Vagina (tissue), 2 donors: ENCODE results near the gene SCUBE1. TPM values are rescaled to one million over a fixed set of nuclear protein-coding genes. Genes with fewer than 3 reads are reported as not detected.

ENCODE experiments used
- DNase-seq, 2 donors: peaks; one replicate each; pipeline ENCODE4 v3.0.0-alpha.2; 2017; ENCODE audit errors: extremely low spot score in 2 of 2
- H3K27ac ChIP-seq: fragments of 200-600 bp; sonication (generic); one replicate; pipeline ENCODE4 v1.5.1; 2019
- H3K27me3 ChIP-seq: fragments of 200-600 bp; sonication (generic); one replicate; pipeline ENCODE4 v1.5.1; 2019
- H3K36me3 ChIP-seq, 2 donors: fragments of 200-600 bp; sonication (generic); one replicate each; pipeline ENCODE4 v1.5.1; 2017 to 2019
- H3K4me1 ChIP-seq: fragments of 200-600 bp; sonication (generic); one replicate; pipeline ENCODE4 v1.5.1; 2019
- H3K4me3 ChIP-seq, 2 donors: fragments of 200-600 bp; sonication (generic); 1 replicate in 1 of 2; 2 replicates in 1 of 2; pipeline ENCODE4 v1.5.1; 2016 to 2019
- H3K9me3 ChIP-seq: fragments of 200-600 bp; sonication (generic); one replicate; pipeline ENCODE4 v1.5.1; 2019
- CTCF ChIP-seq, 3 experiments: fragments of 450-650 bp in 2 of 3; fragments of 200-600 bp in 1 of 3; sonication (generic) in 1 of 3; IDR thresholded peaks; one replicate each; pipeline ENCODE4 v1.5.1; 2017 to 2019; ENCODE audit warnings: antibody characterized with exemption in 3 of 3, mild to moderate bottlenecking in 2 of 3, moderate library complexity in 2 of 3
- POLR2A ChIP-seq, 2 donors: fragments of 450-650 bp; IDR thresholded peaks; one replicate each; pipeline ENCODE4 v1.6.1; 2017; ENCODE audit warnings: antibody characterized with exemption in 2 of 2, mild to moderate bottlenecking in 2 of 2, moderate library complexity in 2 of 2
- POLR2AphosphoS5 ChIP-seq, 2 donors: sonication (generic); formaldehyde crosslinking; IDR thresholded peaks; one replicate each; pipeline ENCODE4 v1.9.0; 2017; ENCODE audit warnings: antibody characterized with exemption in 2 of 2, mild to moderate bottlenecking in 2 of 2, low read depth in 1 of 2; ENCODE audit not compliant: insufficient read depth in 1 of 2
- intact Hi-C: fragments of 100-400 bp; cut with DNase I; formaldehyde crosslinking; loops from one replicate; pipeline ENCODE4 v1.15.1; 2023
- total RNA-seq: library from RNA; depleted of rRNA; stranded (reverse); fragments of >200 nt; gene quantifications from one replicate; pipeline ENCODE4 v1.2.3, GENCODE V29; 2016

Gene SCUBE1
- total RNA-seq, 1 donor from 2014 or later: 6.9 TPM

- DNase-seq: no peak
- no peaks in the 10 kb centered on the region for H3K36me3 ChIP-seq
- no peaks in the 10 kb centered on the region for H3K27me3 ChIP-seq
- peaks cover 48% of the 10 kb centered on the region for H3K4me1 ChIP-seq
- intact Hi-C loops: no loop called here
- no peak for TF ChIP-seq POLR2A (IDR thresholded peaks at IDR 0.05)
- no peak for TF ChIP-seq POLR2AphosphoS5 (IDR thresholded peaks at IDR 0.05; ENCODE audit: insufficient read depth in 1 of 2, low read depth in 1 of 2)
- TF ChIP-seq CTCF (IDR thresholded peaks at IDR 0.05): no peak
- no peak overlapping the region for H3K27ac ChIP-seq
- peak overlapping the region in 1 of 2 donors; percentile 43 for H3K4me3 ChIP-seq
- H3K9me3 ChIP-seq: no peaks in the 10 kb centered on the region
These were observed 53.0 kb downstream of the SCUBE1 start for GRCh38 chr22:43289976-43290721.

GRCh38 chr22:43289531-43289963 is 53.6 kb downstream of the SCUBE1 start:
- Histone ChIP-seq H3K27ac (no peak overlapping the region), H3K9me3 (no peaks in the 10 kb centered on the region), H3K36me3 (no peaks in the 10 kb centered on the region), H3K4me1 (peaks cover 42% of the 10 kb centered on the region), H3K4me3 (peak overlapping the region; percentile 0 to 43), H3K27me3 (no peaks in the 10 kb centered on the region)
- TF ChIP-seq POLR2A (IDR thresholded peaks at IDR 0.05) (no peak), CTCF (IDR thresholded peaks at IDR 0.05) (no peak), POLR2AphosphoS5 (IDR thresholded peaks at IDR 0.05; ENCODE audit: insufficient read depth in 1 of 2, low read depth in 1 of 2) (no peak)
- intact Hi-C loops: no loop called here
- DNase-seq: no peak

- no peak for TF ChIP-seq POLR2A (IDR thresholded peaks at IDR 0.05)
- no peaks in the 10 kb centered on the region for H3K27me3 ChIP-seq
- intact Hi-C loops: no loop called here
- H3K9me3 ChIP-seq: no peaks in the 10 kb centered on the region
- DNase-seq: no peak
- H3K4me1 ChIP-seq: peaks cover 38% of the 10 kb centered on the region
- peak overlapping the region in 1 of 2 donors; percentile 43 for H3K4me3 ChIP-seq
- H3K27ac ChIP-seq: no peak overlapping the region
- no peaks in the 10 kb centered on the region for H3K36me3 ChIP-seq
These were observed 54.3 kb downstream of the SCUBE1 start for GRCh38 chr22:43288807-43289420.

GRCh38 chr22:43288378-43288777 is 54.8 kb downstream of the SCUBE1 start:
- TF ChIP-seq CTCF (IDR thresholded peaks at IDR 0.05): no peak
- TF ChIP-seq POLR2A (IDR thresholded peaks at IDR 0.05): no peak
- TF ChIP-seq POLR2AphosphoS5 (IDR thresholded peaks at IDR 0.05; ENCODE audit: insufficient read depth in 1 of 2, low read depth in 1 of 2): no peak
- no peaks in the 10 kb centered on the region for H3K9me3 ChIP-seq
- no peaks in the 10 kb centered on the region for H3K27me3 ChIP-seq
- H3K27ac ChIP-seq: no peak overlapping the region
- DNase-seq: no peak
- H3K4me1 ChIP-seq: peaks cover 35% of the 10 kb centered on the region
- no peaks in the 10 kb centered on the region for H3K36me3 ChIP-seq
- intact Hi-C loops: no loop called here
- H3K4me3 ChIP-seq: no peak overlapping the region

- TF ChIP-seq POLR2AphosphoS5 (IDR thresholded peaks at IDR 0.05; ENCODE audit: insufficient read depth in 1 of 2, low read depth in 1 of 2): no peak
- TF ChIP-seq CTCF (IDR thresholded peaks at IDR 0.05): no peak
- TF ChIP-seq POLR2A (IDR thresholded peaks at IDR 0.05): no peak
- Histone ChIP-seq H3K4me3 (no peak overlapping the region), H3K27ac (no peak overlapping the region), H3K4me1 (peaks cover 26% of the 10 kb centered on the region), H3K27me3 (no peaks in the 10 kb centered on the region), H3K9me3 (no peaks in the 10 kb centered on the region), H3K36me3 (no peaks in the 10 kb centered on the region)
- no peak for DNase-seq
- intact Hi-C loops: no loop called here
These were observed 55.7 kb downstream of the SCUBE1 start for GRCh38 chr22:43287441-43287840.
